SJCRH30 (cell line): ENCODE results near the gene VRK3. TPM values are rescaled to one million over a fixed set of nuclear protein-coding genes. Genes with fewer than 3 reads are reported as not detected.

ENCODE experiments used
- DNase-seq, 2 experiments: peaks; one replicate each; pipeline ENCODE4 v3.0.0-alpha.2; 2015 to 2020
- H3K27ac ChIP-seq: fragments of 250-450 bp; sonication (Bioruptor Pico); 2 replicates; pipeline ENCODE4 v1.5.1; 2020; ENCODE audit warnings: mild to moderate bottlenecking, moderate library complexity
- H3K27me3 ChIP-seq: fragments of 250-450 bp; sonication (Bioruptor Pico); 2 replicates; pipeline ENCODE4 v1.5.1; 2020; ENCODE audit warnings: mild to moderate bottlenecking, moderate library complexity
- H3K36me3 ChIP-seq: fragments of 250-450 bp; sonication (Bioruptor Pico); 2 replicates; pipeline ENCODE4 v1.5.1; 2020; ENCODE audit warnings: mild to moderate bottlenecking, moderate library complexity
- H3K4me1 ChIP-seq: fragments of 250-450 bp; sonication (Bioruptor Pico); 2 replicates; pipeline ENCODE4 v1.5.1; 2020; ENCODE audit warnings: mild to moderate bottlenecking, moderate library complexity
- H3K4me3 ChIP-seq: fragments of 250-450 bp; sonication (Bioruptor Pico); 2 replicates; pipeline ENCODE4 v1.5.1; 2020; ENCODE audit warnings: mild to moderate bottlenecking, moderate library complexity
- H3K9me3 ChIP-seq: fragments of 250-450 bp; sonication (Bioruptor Pico); replicated peaks from 2 replicates; pipeline ENCODE4 v1.5.1; 2020; ENCODE audit warnings: mild to moderate bottlenecking, moderate library complexity
- total RNA-seq: library from RNA; depleted of rRNA; stranded (reverse); fragments of >200 nt; shearing (Covaris generic); gene quantifications from 2 replicates; pipeline ENCODE4 v1.2.3, GENCODE V29; 2014

Gene VRK3
- total RNA-seq, 1 experiment from 2014 or later: 23.1 TPM

DNA sequence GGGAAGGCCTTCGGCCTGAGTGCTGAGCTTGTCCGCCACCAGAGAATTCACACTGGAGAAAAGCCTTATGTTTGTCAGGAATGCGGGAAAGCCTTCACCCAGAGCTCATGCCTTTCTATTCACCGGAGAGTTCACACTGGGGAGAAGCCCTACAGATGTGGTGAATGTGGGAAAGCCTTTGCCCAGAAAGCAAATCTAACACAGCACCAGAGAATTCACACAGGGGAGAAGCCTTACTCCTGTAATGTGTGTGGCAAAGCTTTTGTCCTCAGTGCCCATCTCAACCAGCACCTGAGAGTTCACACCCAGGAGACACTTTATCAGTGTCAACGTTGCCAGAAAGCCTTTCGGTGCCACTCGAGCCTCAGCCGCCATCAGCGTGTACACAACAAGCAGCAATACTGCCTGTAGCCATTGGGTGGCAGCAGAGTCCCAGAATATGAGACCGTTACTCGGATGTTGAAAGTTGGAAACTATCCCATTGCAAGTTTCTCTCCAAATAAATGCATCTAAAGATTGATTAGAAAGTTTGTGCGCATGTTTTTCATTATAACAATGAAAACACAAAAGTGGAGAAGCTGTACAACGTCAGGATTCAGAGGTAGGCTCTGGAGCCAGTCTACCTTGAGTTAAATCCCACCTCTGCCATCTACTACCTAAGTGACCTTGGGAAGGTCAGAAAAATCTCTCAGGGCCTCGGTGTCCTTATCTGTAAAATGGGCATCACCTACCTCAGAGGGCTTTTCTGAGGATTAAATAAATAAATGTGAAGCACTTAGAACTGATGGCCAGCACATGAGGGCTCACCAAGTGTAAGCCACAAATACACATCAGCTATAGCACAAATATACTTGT lies 21.7 kb upstream of the VRK3 start:
- H3K36me3 ChIP-seq: peaks cover 62% of the 10 kb centered on the region

DNA sequence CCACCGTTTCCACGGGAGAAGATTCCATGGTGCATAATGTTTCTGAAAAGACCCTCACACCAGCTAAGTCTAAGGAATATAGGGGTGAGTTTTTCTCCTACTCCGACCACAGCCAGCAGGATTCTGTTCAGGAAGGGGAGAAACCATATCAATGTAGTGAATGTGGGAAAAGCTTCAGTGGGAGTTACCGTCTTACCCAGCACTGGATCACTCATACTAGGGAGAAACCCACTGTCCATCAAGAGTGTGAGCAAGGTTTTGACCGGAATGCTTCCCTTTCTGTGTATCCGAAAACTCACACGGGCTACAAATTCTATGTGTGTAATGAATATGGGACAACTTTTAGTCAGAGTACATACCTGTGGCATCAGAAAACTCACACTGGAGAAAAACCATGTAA lies 19.8 kb upstream of the VRK3 start:
- H3K27me3 ChIP-seq: no peaks in the 10 kb centered on the region
- peaks cover 80% of the 10 kb centered on the region for H3K36me3 ChIP-seq
- H3K9me3 ChIP-seq: peaks cover 16% of the 10 kb centered on the region
- no peak overlapping the region for H3K27ac ChIP-seq
- DNase-seq: no peak
- H3K4me1 ChIP-seq: no peaks in the 10 kb centered on the region
- no peak overlapping the region for H3K4me3 ChIP-seq

More for the DNA sequence above, 21.7 kb upstream of the VRK3 start:
- Histone ChIP-seq H3K27ac (no peak overlapping the region), H3K9me3 (peaks cover 16% of the 10 kb centered on the region), H3K27me3 (no peaks in the 10 kb centered on the region), H3K4me1 (no peaks in the 10 kb centered on the region), H3K4me3 (no peak overlapping the region)
- DNase-seq: peak; percentile 43 to 70

DNA sequence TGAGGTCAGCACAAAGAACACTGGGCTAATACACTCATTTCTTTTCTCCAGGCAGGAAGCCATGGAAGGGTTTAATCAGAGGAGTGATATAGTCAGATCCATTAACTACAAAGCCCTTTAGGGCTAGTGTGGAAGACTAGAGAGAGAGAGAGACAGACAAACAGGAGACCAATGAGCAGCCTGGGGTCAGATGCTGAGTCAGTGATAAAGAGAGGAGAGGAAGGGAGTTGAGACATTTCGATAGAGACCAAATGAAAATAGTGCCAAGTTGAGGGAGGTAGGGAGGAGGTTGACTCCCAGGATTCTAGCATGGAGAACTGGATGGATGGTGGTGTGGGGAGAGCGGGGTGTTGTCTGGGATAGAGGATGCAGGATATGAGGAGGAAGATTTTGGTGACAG lies 18.8 kb upstream of the VRK3 start:
- H3K4me3 ChIP-seq: no peak overlapping the region
- no peaks in the 10 kb centered on the region for H3K4me1 ChIP-seq
- no peaks in the 10 kb centered on the region for H3K27me3 ChIP-seq
- H3K9me3 ChIP-seq: peaks cover 16% of the 10 kb centered on the region
- DNase-seq: no peak
- H3K36me3 ChIP-seq: peaks cover 90% of the 10 kb centered on the region
- no peak overlapping the region for H3K27ac ChIP-seq

DNA sequence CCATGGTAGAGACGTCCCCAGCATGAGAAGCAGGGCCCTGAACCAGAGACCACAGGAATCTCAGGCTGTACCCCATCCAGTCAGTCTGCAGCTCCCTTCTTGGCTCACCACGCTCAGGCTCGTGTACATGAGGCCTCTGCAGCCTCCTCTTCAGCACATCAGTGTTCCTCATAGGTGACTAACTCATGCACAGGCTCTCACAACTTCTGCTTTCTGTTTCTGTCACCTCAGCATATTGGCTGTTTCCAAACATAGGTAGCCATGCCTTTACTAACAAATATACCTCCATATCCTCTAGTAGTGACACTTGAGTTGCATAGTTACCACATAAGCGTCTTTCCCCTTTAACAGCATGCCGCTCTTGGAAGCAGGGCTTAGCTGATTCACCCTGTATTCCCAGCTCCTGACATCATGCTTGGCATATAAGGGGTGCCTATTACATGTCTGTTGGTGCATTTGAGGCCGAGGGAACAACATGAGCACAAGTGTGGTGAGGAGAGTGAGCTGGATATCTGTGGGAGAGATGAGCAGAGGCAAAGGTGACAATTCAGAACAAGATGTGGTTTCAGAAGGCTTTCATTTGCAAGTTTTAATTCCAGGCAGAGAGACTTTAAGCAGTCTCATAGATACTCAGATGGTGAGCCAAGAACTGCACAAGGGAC lies 17.3 kb upstream of the VRK3 start:
- DNase-seq: no peak
- Histone ChIP-seq H3K27ac (no peak overlapping the region), H3K4me1 (no peaks in the 10 kb centered on the region), H3K4me3 (no peak overlapping the region), H3K36me3 (peaks cover 93% of the 10 kb centered on the region), H3K27me3 (no peaks in the 10 kb centered on the region), H3K9me3 (peaks cover 16% of the 10 kb centered on the region)

DNA sequence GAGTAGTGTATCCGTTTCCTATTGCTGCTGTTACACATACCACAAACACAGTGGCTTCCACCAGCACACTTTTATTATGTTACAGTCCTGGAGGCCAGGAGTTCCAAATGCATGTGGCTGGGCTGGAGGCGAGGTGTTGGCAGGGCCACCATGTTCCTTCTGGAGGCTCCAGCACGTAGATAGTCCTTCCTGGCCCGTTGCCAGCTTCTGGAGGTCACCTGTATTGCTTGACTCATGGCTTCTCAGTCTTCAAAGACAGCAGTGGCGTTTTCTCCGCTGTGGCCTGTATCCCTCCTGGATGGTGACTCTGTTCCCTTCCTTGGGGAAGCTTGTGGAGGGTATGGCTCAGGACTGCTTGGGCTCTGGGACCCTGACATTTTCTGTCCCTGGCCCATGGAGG lies 15.8 kb upstream of the VRK3 start:
- H3K4me3 ChIP-seq: no peak overlapping the region
- no peak for DNase-seq
- no peaks in the 10 kb centered on the region for H3K4me1 ChIP-seq
- no peak overlapping the region for H3K27ac ChIP-seq
- H3K9me3 ChIP-seq: peaks cover 13% of the 10 kb centered on the region
- H3K27me3 ChIP-seq: no peaks in the 10 kb centered on the region
- H3K36me3 ChIP-seq: peaks cover 89% of the 10 kb centered on the region

DNA sequence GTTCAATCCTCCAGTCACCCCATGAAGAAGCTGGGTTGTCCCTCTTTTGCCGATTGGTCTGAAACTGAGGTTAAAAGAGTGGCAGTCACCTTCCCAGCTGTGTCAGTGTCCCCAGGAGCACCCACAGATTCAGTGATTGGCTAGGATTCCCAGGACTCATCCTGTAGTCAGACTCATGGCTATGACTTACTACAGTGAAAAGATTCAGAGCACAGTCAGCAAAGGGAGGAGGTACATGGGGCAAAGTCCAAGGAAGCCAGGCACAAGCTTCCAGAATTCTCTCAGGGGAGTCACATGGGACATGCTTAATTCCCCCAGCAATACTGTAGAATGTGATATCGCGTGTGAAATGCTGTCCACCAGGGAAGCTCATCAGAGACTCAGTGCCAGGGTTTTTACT lies 14.8 kb upstream of the VRK3 start:
- Histone ChIP-seq H3K27ac (no peak overlapping the region), H3K36me3 (peaks cover 85% of the 10 kb centered on the region), H3K4me3 (no peak overlapping the region), H3K4me1 (no peaks in the 10 kb centered on the region), H3K9me3 (0 out of 2 replicates have a peak, but pooled peaks cover 5% of the 10 kb centered on the region), H3K27me3 (no peaks in the 10 kb centered on the region)
- no peak for DNase-seq

DNA sequence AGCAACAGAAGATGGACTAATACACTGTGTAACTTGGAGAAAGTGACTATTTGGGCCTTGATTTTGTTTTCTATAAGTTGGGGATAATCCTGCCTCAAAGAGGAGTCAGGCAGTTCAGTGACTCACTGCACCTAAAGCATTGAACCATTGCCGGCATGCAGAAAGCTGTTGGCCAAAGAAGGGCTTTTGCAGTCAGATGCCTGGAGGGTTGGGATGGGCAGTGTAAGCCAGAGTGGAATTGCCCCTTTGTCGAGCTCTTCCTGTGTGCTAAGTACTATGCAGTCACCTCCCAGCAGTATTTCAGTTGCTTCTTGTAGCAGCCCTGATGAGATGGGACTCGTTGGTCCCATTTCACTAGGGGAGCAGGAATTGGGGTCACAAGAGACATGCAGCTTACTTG lies 11.7 kb upstream of the VRK3 start:
- Histone ChIP-seq H3K36me3 (peaks cover 81% of the 10 kb centered on the region), H3K4me1 (no peaks in the 10 kb centered on the region), H3K27ac (no peak overlapping the region), H3K9me3 (no peaks in the 10 kb centered on the region), H3K4me3 (no peak overlapping the region), H3K27me3 (no peaks in the 10 kb centered on the region)
- no peak for DNase-seq

DNA sequence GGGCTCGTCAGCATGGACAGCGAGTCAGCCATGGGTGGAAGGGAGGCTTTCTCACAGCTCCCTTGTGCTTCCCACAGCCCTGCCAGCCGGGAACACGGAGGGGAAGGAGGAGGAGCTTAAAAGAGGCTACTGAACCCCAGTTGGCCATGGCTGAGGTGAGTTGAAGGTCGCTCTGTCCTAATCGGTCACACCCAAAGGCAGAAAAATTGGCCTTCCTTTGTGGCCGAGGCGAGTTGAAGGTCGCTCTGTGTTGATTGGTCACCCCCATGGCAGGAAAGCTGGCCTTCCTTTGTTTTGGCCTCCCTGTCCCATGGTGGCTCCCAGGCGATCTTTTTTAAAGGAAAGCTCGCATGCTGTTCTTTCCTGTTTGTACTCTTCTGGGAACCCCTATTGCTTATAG lies 5.8 kb upstream of the VRK3 start:
- no peaks in the 10 kb centered on the region for H3K9me3 ChIP-seq
- no peak for DNase-seq
- H3K36me3 ChIP-seq: peaks cover 50% of the 10 kb centered on the region

DNA sequence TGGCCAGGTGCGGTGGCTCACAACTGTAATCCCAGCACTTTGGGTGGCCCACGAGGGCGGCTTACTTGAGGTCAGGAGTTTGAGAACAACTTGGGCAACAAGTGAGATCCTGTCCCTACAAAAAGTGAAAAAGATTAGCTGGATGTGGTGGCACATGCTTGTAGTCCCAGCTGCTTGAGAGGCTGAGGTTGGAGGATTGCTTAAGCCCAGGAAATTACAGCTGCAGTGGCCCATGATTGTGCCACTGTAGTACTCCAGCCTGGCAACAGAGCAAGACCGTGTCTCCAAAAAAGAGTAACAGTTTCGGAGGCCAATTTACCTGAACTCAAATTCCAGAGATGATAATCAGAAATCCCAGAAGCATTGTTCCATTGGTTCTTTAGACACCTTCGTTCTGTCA lies 5.1 kb upstream of the VRK3 start:
- Histone ChIP-seq H3K4me1 (no peaks in the 10 kb centered on the region), H3K4me3 (no peak overlapping the region), H3K27me3 (no peaks in the 10 kb centered on the region), H3K27ac (no peak overlapping the region), H3K36me3 (peaks cover 47% of the 10 kb centered on the region), H3K9me3 (no peaks in the 10 kb centered on the region)
- no peak for DNase-seq

More for the DNA sequence above, 5.8 kb upstream of the VRK3 start:
- Histone ChIP-seq H3K4me3 (no peak overlapping the region), H3K27ac (no peak overlapping the region), H3K27me3 (no peaks in the 10 kb centered on the region), H3K4me1 (no peaks in the 10 kb centered on the region)

DNA sequence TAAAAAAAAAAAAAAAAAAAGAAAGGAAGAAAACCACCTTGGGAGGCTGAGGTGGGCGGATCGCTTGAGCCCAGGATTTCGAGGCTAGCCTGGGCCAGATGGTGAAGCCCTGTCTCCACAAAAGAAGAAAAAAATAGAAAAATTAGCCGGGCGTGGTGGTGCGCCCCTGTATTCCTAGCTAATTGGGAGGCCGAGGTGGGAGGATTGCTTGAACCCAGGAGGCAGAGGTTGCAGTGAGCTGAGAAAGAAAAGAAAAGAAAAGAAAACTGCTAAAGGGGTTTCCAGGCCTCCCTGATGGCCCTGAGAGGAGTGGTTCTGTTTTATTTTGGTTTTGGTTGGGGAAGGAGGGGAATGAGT lies 1.4 kb upstream of the VRK3 start:
- Histone ChIP-seq H3K4me1 (no peaks in the 10 kb centered on the region), H3K27ac (no peak overlapping the region), H3K4me3 (peak overlapping the region; percentile 87), H3K27me3 (no peaks in the 10 kb centered on the region), H3K36me3 (peaks cover 16% of the 10 kb centered on the region), H3K9me3 (no peaks in the 10 kb centered on the region)
- no peak for DNase-seq

DNA sequence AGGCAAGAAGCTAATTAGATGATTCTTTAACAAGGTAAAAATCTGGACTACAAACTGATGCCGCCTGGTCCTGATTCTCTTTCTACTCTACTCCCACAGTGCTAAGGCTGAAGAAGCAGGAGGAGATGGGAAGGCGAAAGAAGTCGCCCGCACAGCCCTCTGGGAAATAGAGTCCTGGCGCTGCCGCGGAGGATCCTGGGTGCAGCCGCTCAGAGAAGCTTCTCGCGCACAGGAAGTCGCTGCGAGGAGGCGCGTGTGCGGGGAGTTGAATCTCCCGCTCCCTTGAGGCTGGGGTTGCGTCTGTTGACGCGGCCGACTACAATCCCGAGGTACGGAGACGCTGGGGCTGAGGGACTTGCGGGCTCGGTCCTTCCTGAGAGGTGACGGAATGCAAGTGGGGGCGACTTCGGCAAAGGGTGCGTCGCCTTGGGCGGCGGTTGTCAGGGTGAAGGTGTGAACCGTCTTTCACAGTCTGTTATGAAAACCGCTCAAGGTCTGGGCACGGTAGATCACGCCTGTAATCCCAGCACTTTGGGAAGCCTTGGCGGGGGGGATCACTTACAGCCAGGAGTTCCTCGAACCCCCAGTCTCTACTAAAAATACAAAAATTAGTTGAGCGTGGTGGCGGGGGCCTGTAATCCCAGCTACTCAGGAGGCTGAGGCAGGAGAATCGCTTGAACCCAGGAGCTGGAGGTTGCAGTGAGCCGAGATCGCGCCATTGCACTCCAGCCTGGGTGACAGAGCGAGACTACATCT lies 800 bp upstream of the VRK3 start, which contains the start of gene ZNF473:
ZNF473 (plus strand) TSS at position 212 of the 756 bp plus-strand sequence. CDS start 5,078 bp downstream, outside the sequence.
- peaks cover 10% of the 10 kb centered on the region for H3K36me3 ChIP-seq
- peak; percentile 95 to 97 for DNase-seq
- H3K4me1 ChIP-seq: no peaks in the 10 kb centered on the region
- peak within 1 kb of the TSS; percentile 87 for H3K4me3 ChIP-seq
- H3K9me3 ChIP-seq: no peaks in the 10 kb centered on the region
- H3K27me3 ChIP-seq: no peaks in the 10 kb centered on the region
- peak within 1 kb of the TSS; percentile 29 for H3K27ac ChIP-seq

DNA sequence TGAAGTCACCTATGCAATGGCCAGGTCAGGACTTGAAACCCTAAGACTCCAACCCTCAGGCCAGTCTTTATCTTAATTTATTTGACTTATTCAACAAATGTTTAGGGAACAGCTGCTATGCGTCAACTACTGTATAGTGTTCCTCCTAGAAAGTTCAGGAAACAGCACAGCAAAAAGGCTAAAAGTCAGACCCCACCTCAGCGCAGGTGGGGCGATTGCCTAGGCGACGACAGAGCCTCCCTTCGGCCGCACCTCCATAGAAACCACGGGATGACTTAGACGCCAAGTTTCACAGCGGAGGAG lies 502 bp downstream of the VRK3 start:
- Histone ChIP-seq H3K9me3 (no peaks in the 10 kb centered on the region), H3K27me3 (no peaks in the 10 kb centered on the region), H3K4me3 (peak overlapping the region; percentile 87), H3K27ac (peak overlapping the region; percentile 29), H3K4me1 (no peaks in the 10 kb centered on the region), H3K36me3 (peaks cover 9% of the 10 kb centered on the region)
- no peak for DNase-seq

DNA sequence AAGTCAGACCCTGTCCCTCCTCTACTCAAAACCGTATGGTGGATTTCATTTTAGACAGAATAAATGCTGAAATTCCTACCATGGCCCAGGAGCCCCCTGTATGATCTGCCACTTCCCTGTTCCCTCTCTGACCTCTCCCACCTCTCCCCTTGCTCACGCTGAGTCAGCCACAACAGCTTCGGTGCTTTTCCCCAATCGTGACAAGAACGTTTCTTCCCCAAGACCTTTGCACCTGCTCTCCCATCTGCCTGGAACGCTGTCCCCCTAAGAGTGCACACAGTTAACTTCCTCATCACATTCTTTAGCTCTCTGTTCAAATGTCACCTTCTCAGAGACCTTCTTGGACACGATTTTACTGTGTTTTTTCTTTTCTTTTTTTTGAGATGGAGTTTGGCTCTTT lies 2.3 kb downstream of the VRK3 start:
- Histone ChIP-seq H3K27ac (no peak overlapping the region), H3K27me3 (no peaks in the 10 kb centered on the region), H3K4me3 (no peak overlapping the region), H3K36me3 (peaks cover 6% of the 10 kb centered on the region), H3K9me3 (no peaks in the 10 kb centered on the region), H3K4me1 (no peaks in the 10 kb centered on the region)
- DNase-seq: no peak

DNA sequence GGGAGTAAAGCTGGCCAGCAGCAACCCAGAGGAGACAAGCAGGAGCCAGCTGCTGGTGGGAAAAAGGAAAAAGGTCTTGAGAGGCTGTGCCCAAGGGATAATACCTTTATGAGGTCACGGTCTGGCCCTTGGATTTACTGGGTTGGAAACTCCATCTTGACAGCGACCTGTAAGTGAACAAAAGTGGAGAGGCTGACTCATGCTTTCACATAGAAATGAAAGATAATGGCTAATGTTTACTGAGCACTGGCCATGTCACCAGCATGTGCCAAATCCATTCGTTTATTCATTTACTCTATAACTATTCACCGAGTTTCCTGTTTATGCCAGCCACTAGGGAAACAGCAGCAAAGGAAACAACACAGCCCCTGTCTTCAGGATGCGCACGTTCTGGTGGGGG lies 4.7 kb downstream of the VRK3 start:
- DNase-seq: no peak
- no peaks in the 10 kb centered on the region for H3K9me3 ChIP-seq
- H3K27me3 ChIP-seq: no peaks in the 10 kb centered on the region
- no peak overlapping the region for H3K27ac ChIP-seq
- H3K36me3 ChIP-seq: peaks cover 23% of the 10 kb centered on the region
- H3K4me3 ChIP-seq: no peak overlapping the region
- no peaks in the 10 kb centered on the region for H3K4me1 ChIP-seq

DNA sequence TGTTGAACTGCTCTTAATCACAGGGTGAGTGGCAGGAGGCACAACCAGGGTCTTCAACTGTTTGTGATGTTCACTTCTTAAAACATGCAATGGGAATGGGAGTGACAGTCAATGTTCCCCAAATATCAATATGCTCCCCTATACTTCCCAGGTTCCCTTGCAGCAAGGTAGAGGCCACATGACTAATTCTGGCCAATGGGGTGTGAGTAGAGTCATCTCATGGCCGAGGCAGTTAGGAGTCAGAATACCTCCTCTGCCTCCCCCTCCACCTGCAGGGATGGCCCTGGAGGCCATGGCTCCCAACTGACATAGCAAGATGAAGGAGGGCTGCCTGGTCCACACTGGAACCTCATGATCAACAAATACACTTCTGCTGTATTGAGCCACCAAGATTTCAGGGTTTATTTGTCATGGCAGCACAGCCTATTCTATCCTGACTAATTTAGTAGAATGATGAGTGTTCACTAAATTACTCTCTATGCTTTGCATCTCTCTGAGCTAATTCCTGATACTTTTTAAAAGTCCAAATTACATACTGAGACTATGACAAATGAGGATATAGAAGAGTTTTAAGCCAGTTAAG lies 8.9 kb downstream of the VRK3 start:
- peaks cover 31% of the 10 kb centered on the region for H3K36me3 ChIP-seq

More for the DNA sequence above, 8.9 kb downstream of the VRK3 start:
- Histone ChIP-seq H3K4me1 (no peaks in the 10 kb centered on the region), H3K4me3 (no peak overlapping the region), H3K9me3 (no peaks in the 10 kb centered on the region), H3K27ac (no peak overlapping the region), H3K27me3 (no peaks in the 10 kb centered on the region)
- no peak for DNase-seq
